ENCODE results near the gene CRIP1.
A peak's percentile ranks its signal among the peaks of the same experiment; 100 is the strongest.

Gene CRIP1

GRCh38 chr14:105533391-105533790 lies 46.7 kb downstream of the CRIP1 start:
- H3K27ac ChIP-seq (ENCODE audit: low read length), result no peak overlapping the region
- H3K9me3 ChIP-seq (ENCODE audit: control insufficient read depth in 2 of 2, low read length in 2 of 2), result no peaks in the 10 kb centered on the region
- H3K9ac ChIP-seq (ENCODE audit: low read length in 2 of 2), result no peak overlapping the region
- H3K27me3 ChIP-seq (ENCODE audit: control insufficient read depth in 1 of 2, insufficient read depth in 2 of 2, low read length in 2 of 2), result peaks cover 21 to 22% of the 10 kb centered on the region in 2 donors
- H3K36me3 ChIP-seq (ENCODE audit: control insufficient read depth in 2 of 2, insufficient read depth in 2 of 2, low read length in 2 of 2), result no peaks in the 10 kb centered on the region
- H3K4me1 ChIP-seq (ENCODE audit: control insufficient read depth, insufficient read depth, low read length), result peaks cover 14% of the 10 kb centered on the region
- no peak overlapping the region for H3K4me3 ChIP-seq (ENCODE audit: low read length in 2 of 2)

- no peak overlapping the region for H3K27ac ChIP-seq (ENCODE audit: low read length)
- peaks cover 19 to 21% of the 10 kb centered on the region in 2 donors for H3K27me3 ChIP-seq (ENCODE audit: control insufficient read depth in 1 of 2, insufficient read depth in 2 of 2, low read length in 2 of 2)
- H3K9me3 ChIP-seq (ENCODE audit: control insufficient read depth in 2 of 2, low read length in 2 of 2), result no peaks in the 10 kb centered on the region
- H3K9ac ChIP-seq (ENCODE audit: low read length in 2 of 2), result no peak overlapping the region
- peaks cover 10% of the 10 kb centered on the region for H3K4me1 ChIP-seq (ENCODE audit: control insufficient read depth, insufficient read depth, low read length)
- H3K36me3 ChIP-seq (ENCODE audit: control insufficient read depth in 2 of 2, insufficient read depth in 2 of 2, low read length in 2 of 2), result no peaks in the 10 kb centered on the region
- no peak overlapping the region for H3K4me3 ChIP-seq (ENCODE audit: low read length in 2 of 2)
Observed at GRCh38 chr14:105533811-105534498, 47.3 kb downstream of the CRIP1 start.

- no peak overlapping the region for H3K9ac ChIP-seq (ENCODE audit: low read length in 2 of 2)
- no peaks in the 10 kb centered on the region for H3K9me3 ChIP-seq (ENCODE audit: control insufficient read depth in 2 of 2, low read length in 2 of 2)
- H3K27me3 ChIP-seq (ENCODE audit: control insufficient read depth in 1 of 2, insufficient read depth in 2 of 2, low read length in 2 of 2), result peaks cover 13 to 21% of the 10 kb centered on the region in 2 donors
- no peaks in the 10 kb centered on the region for H3K36me3 ChIP-seq (ENCODE audit: control insufficient read depth in 2 of 2, insufficient read depth in 2 of 2, low read length in 2 of 2)
- no peak overlapping the region for H3K27ac ChIP-seq (ENCODE audit: low read length)
- H3K4me1 ChIP-seq (ENCODE audit: control insufficient read depth, insufficient read depth, low read length), result peaks cover 8% of the 10 kb centered on the region
- no peak overlapping the region for H3K4me3 ChIP-seq (ENCODE audit: low read length in 2 of 2)
Observed at GRCh38 chr14:105534586-105534985, 47.9 kb downstream of the CRIP1 start.

DNA sequence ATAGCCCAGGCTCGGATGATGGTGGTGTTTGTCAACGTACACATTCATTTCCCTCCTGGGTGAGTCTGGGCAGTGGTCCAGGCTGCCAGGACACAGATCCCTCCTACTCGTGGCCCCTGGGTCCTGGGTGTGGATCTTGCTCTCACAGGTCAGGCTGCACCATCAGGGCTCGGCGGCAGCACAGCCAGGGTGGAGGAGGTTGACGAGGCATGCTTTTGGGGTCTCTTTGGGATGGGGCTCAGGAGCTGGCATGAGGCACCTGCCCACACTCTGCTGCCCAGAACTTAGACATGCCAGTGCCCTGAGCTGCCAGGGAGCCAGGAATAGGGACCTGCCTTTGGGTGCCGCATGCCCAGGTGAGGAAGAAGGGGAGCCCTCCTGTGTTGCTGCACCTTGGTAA lies 49.4 kb downstream of the CRIP1 start:
- Histone ChIP-seq H3K9me3 (ENCODE audit: control insufficient read depth in 2 of 2, low read length in 2 of 2) (no peaks in the 10 kb centered on the region), H3K27ac (ENCODE audit: low read length) (no peak overlapping the region), H3K4me1 (ENCODE audit: control insufficient read depth, insufficient read depth, low read length) (peaks cover 4% of the 10 kb centered on the region), H3K9ac (ENCODE audit: low read length in 2 of 2) (no peak overlapping the region), H3K36me3 (ENCODE audit: control insufficient read depth in 2 of 2, insufficient read depth in 2 of 2, low read length in 2 of 2) (no peaks in the 10 kb centered on the region), H3K4me3 (ENCODE audit: low read length in 2 of 2) (no peak overlapping the region), H3K27me3 (ENCODE audit: control insufficient read depth in 1 of 2, insufficient read depth in 2 of 2, low read length in 2 of 2) (peaks cover 11 to 21% of the 10 kb centered on the region in 2 donors)

GRCh38 chr14:105536691-105537579 lies 50.2 kb downstream of the CRIP1 start:
- H3K9ac ChIP-seq (ENCODE audit: low read length in 2 of 2), result no peak overlapping the region
- H3K4me1 ChIP-seq (ENCODE audit: control insufficient read depth, insufficient read depth, low read length), result peaks cover 4% of the 10 kb centered on the region
- no peaks in the 10 kb centered on the region for H3K36me3 ChIP-seq (ENCODE audit: control insufficient read depth in 2 of 2, insufficient read depth in 2 of 2, low read length in 2 of 2)
- H3K27me3 ChIP-seq (ENCODE audit: control insufficient read depth in 1 of 2, insufficient read depth in 2 of 2, low read length in 2 of 2), result peaks cover 11 to 21% of the 10 kb centered on the region in 2 donors
- H3K4me3 ChIP-seq (ENCODE audit: low read length in 2 of 2), result no peak overlapping the region
- no peaks in the 10 kb centered on the region for H3K9me3 ChIP-seq (ENCODE audit: control insufficient read depth in 2 of 2, low read length in 2 of 2)
- no peak overlapping the region for H3K27ac ChIP-seq (ENCODE audit: low read length)

GRCh38 chr14:105537580-105538474 lies 51.1 kb downstream of the CRIP1 start:
- H3K9me3 ChIP-seq (ENCODE audit: control insufficient read depth in 2 of 2, low read length in 2 of 2), result no peaks in the 10 kb centered on the region
- no peaks in the 10 kb centered on the region for H3K36me3 ChIP-seq (ENCODE audit: control insufficient read depth in 2 of 2, insufficient read depth in 2 of 2, low read length in 2 of 2)
- H3K9ac ChIP-seq (ENCODE audit: low read length in 2 of 2), result no peak overlapping the region
- no peak overlapping the region for H3K27ac ChIP-seq (ENCODE audit: low read length)
- H3K27me3 ChIP-seq (ENCODE audit: control insufficient read depth in 1 of 2, insufficient read depth in 2 of 2, low read length in 2 of 2), result peaks cover 11 to 21% of the 10 kb centered on the region in 2 donors
- H3K4me1 ChIP-seq (ENCODE audit: control insufficient read depth, insufficient read depth, low read length), result peaks cover 4% of the 10 kb centered on the region
- H3K4me3 ChIP-seq (ENCODE audit: low read length in 2 of 2), result peak overlapping the region in 1 of 2 donors; percentile 22
